Activated CD4-positive, alpha-beta T cell treated with anti-CD3 and anti-CD28 coated beads, Interleukin-2, amount 10 ng/mL, durations not matched to agents 7 days and 5 days (primary cell): Measurements from ENCODE around the gene DNAH17. TPM values are rescaled to one million over a fixed set of nuclear protein-coding genes. Genes with fewer than 3 reads are reported as not detected.

Experiments
- CTCF ChIA-PET: fragments of 350-600 bp; sonication (Branson Sonifier 250); formaldehyde crosslinking; loops from one replicate; lab custom pipeline; 2021; ENCODE audit warnings: antibody characterized with exemption; lab: Charles Lee
- POLR2A ChIA-PET: fragments of 350-600 bp; sonication (Branson Sonifier 250); formaldehyde crosslinking; loops from one replicate; lab custom pipeline; 2021; ENCODE audit warnings: antibody characterized with exemption; lab: Charles Lee
- DNase-seq: peaks from one replicate; pipeline ENCODE4 v3.0.0-alpha.2; 2020
- H3K27ac Mint-ChIP-seq: one replicate; pipeline ENCODE4 v1.8.0; 2021; ENCODE audit warnings: mild to moderate bottlenecking, moderate library complexity, mixed read lengths
- H3K27me3 Mint-ChIP-seq: one replicate; pipeline ENCODE4 v1.8.0; 2021; ENCODE audit warnings: mixed read lengths
- H3K36me3 Mint-ChIP-seq: one replicate; pipeline ENCODE4 v1.8.0; 2021; ENCODE audit warnings: low read depth, mixed read lengths
- H3K4me1 Mint-ChIP-seq: one replicate; pipeline ENCODE4 v1.8.0; 2021; ENCODE audit warnings: mixed read lengths
- H3K4me3 Mint-ChIP-seq: one replicate; pipeline ENCODE4 v1.8.0; 2021; ENCODE audit warnings: mild to moderate bottlenecking, moderate library complexity, mixed read lengths
- H3K9me3 Mint-ChIP-seq: one replicate; pipeline ENCODE4 v1.8.0; 2021; ENCODE audit warnings: mixed read lengths
- total RNA-seq, 2 experiments: library from RNA; stranded (reverse); gene quantifications; one replicate each; pipeline ENCODE4 v1.2.3, GENCODE V29; 2021

Gene DNAH17
- total RNA-seq, 2 experiments from 2014 or later, result 0.07 to 0.15 TPM

GRCh38 chr17:78580277-78580804 is 3.1 kb upstream of the DNAH17 start:
- POLR2A ChIA-PET, result no interaction called here
- H3K27me3 Mint-ChIP-seq, result peaks cover 16% of the 10 kb centered on the region
- CTCF ChIA-PET, result interaction anchor here (1.2 to 1.7 kb wide), 2 partner anchors 16 to 20 kb away, joined by 4 to 8 read pairs; no protein-coding TSS in a partner anchor
- DNase-seq, result no peak
- H3K36me3 Mint-ChIP-seq, result no peaks in the 10 kb centered on the region
- no peak overlapping the region for H3K27ac Mint-ChIP-seq
- H3K4me3 Mint-ChIP-seq, result no peak overlapping the region
- H3K4me1 Mint-ChIP-seq, result no peaks in the 10 kb centered on the region
- no peaks in the 10 kb centered on the region for H3K9me3 Mint-ChIP-seq

GRCh38 chr17:78576389-78577112 is 645 bp downstream of the DNAH17 start:
- Mint-ChIP-seq H3K27ac (no peak overlapping the region), H3K4me1 (no peaks in the 10 kb centered on the region), H3K9me3 (no peaks in the 10 kb centered on the region), H3K36me3 (no peaks in the 10 kb centered on the region), H3K27me3 (peaks cover 13% of the 10 kb centered on the region), H3K4me3 (no peak overlapping the region)
- DNase-seq, result no peak
- CTCF ChIA-PET, result interaction anchor here (0.8 kb wide), 1 partner anchor 395 kb away, joined by 3 read pairs; no protein-coding TSS in a partner anchor
- POLR2A ChIA-PET, result no interaction called here

DNA sequence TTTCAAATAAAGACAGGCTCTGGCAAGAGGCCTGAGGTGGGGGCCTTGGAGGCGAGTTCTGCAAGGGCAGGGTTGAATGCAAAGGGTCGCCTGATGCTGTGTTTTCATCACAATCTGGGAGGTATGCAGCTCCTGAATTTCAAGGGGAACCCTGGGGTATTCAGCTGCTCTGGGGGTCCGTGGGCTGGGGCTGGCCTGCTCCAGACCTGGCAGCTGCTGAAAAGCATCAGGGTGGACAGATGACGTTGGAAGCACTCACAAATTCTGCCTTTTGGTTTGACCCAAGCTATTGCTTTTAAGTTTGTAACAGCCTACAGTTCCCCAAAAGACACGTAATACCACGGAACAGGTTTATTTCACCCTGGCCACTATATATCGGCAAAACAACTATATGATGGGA is 1.3 kb downstream of the DNAH17 start:
- Mint-ChIP-seq H3K9me3 (no peaks in the 10 kb centered on the region), H3K4me3 (no peak overlapping the region), H3K27ac (no peak overlapping the region), H3K4me1 (no peaks in the 10 kb centered on the region), H3K36me3 (no peaks in the 10 kb centered on the region), H3K27me3 (peaks cover 13% of the 10 kb centered on the region)
- POLR2A ChIA-PET, result no interaction called here
- DNase-seq, result no peak
- CTCF ChIA-PET, result no interaction called here

- no peak for DNase-seq
- H3K4me1 Mint-ChIP-seq, result no peaks in the 10 kb centered on the region
- no peaks in the 10 kb centered on the region for H3K36me3 Mint-ChIP-seq
- ChIA-PET CTCF (no interaction called here), POLR2A (no interaction called here)
- no peak overlapping the region for H3K27ac Mint-ChIP-seq
- no peak overlapping the region for H3K4me3 Mint-ChIP-seq
- H3K27me3 Mint-ChIP-seq, result peaks cover 13% of the 10 kb centered on the region
- no peaks in the 10 kb centered on the region for H3K9me3 Mint-ChIP-seq
Observed at GRCh38 chr17:78575340-78575739, 1.9 kb downstream of the DNAH17 start.

DNA sequence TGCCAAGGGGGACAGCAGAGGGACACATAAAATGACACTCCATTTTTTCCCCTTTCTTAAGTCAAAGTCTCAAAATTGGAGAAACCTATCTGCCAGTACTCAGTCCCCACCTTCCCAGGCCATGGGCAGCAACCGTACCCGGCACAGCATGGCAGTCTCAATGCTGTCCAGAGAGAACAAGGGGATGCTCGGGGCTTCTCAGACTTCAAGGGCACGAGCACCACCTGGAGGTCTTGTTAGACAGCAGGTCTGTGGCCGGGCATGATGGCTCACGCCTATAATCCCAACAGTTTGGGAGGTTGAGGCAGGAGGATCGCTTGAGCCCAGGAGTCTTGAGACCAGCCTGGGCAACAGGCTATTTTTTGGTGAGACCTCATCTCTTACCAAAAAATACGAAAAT is 3.2 kb downstream of the DNAH17 start:
- H3K4me3 Mint-ChIP-seq, result no peak overlapping the region
- H3K27ac Mint-ChIP-seq, result no peak overlapping the region
- H3K27me3 Mint-ChIP-seq, result peaks cover 9% of the 10 kb centered on the region
- ChIA-PET CTCF (no interaction called here), POLR2A (no interaction called here)
- DNase-seq, result no peak
- no peaks in the 10 kb centered on the region for H3K9me3 Mint-ChIP-seq
- no peaks in the 10 kb centered on the region for H3K36me3 Mint-ChIP-seq
- H3K4me1 Mint-ChIP-seq, result no peaks in the 10 kb centered on the region

DNA sequence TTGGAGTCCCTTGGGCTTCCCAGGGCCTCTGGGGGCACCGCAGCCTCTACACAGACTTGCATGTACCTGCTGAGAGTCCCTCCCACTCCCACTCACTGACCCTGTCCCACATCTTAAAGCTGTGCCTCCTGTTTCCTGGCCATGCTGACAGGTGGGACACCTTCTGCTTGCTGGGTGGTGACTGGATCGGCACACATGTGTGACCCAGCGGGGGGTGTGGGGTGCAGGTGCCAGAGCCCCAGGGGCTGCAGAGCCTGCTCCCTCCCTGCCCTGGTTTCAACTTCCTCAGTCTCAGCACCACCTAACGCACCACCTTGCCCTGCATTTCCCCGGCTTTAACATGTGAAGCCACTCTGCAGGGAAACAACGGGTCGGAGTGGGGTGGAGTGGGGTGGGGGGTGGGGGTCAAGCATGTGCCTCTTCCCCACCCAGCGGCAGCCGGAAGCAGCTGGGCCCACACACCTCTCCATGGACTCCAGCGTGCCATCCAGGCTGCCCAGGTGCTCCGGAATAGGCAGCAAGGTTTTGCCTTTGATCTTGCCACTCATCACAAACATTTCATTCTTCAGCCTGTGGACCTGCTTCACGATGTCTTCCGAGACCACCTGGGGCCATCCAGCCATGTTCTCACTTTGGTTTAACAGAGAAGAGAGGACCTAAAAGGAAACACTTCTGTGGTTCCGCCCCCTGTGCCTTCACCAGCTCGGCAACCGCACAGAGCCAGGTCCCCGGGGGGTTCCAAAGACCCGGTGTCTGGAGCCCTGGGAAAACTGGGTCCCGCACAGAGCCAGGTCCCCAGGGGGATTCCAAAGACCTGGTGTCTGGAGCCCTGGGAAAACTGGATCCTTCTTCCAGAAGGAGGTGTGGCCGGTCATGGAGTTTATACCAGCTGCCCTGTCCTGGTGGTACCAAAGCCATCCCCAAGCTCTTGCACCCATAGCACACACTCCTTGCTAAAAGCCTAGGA is 4.7 kb downstream of the DNAH17 start:
- ChIA-PET CTCF (interaction anchor here (1.2 kb wide), 1 partner anchor 14 kb away, joined by 3 read pairs; no protein-coding TSS in a partner anchor), POLR2A (no interaction called here)
- H3K4me3 Mint-ChIP-seq, result no peak overlapping the region
- H3K4me1 Mint-ChIP-seq, result no peaks in the 10 kb centered on the region
- no peak overlapping the region for H3K27ac Mint-ChIP-seq
- H3K36me3 Mint-ChIP-seq, result no peaks in the 10 kb centered on the region
- no peaks in the 10 kb centered on the region for H3K27me3 Mint-ChIP-seq
- no peak for DNase-seq
- no peaks in the 10 kb centered on the region for H3K9me3 Mint-ChIP-seq

- POLR2A ChIA-PET, result no interaction called here
- CTCF ChIA-PET, result interaction anchor here (1.0 to 1.2 kb wide), 2 partner anchors 15 to 38 kb away, joined by 3 read pairs; no protein-coding TSS in a partner anchor
- no peaks in the 10 kb centered on the region for H3K27me3 Mint-ChIP-seq
- H3K4me1 Mint-ChIP-seq, result no peaks in the 10 kb centered on the region
- no peak overlapping the region for H3K27ac Mint-ChIP-seq
- H3K9me3 Mint-ChIP-seq, result no peaks in the 10 kb centered on the region
- H3K4me3 Mint-ChIP-seq, result no peak overlapping the region
- H3K36me3 Mint-ChIP-seq, result no peaks in the 10 kb centered on the region
- no peak for DNase-seq
Observed at GRCh38 chr17:78571329-78571728, 5.9 kb downstream of the DNAH17 start.

- ChIA-PET CTCF (interaction anchor here (1.2 to 1.8 kb wide), 2 partner anchors 13 to 31 kb away, joined by 3 to 5 read pairs; no protein-coding TSS in a partner anchor), POLR2A (no interaction called here)
- no peaks in the 10 kb centered on the region for H3K9me3 Mint-ChIP-seq
- no peaks in the 10 kb centered on the region for H3K4me1 Mint-ChIP-seq
- DNase-seq, result no peak
- no peak overlapping the region for H3K4me3 Mint-ChIP-seq
- no peaks in the 10 kb centered on the region for H3K36me3 Mint-ChIP-seq
- H3K27me3 Mint-ChIP-seq, result no peaks in the 10 kb centered on the region
- H3K27ac Mint-ChIP-seq, result no peak overlapping the region
Observed at GRCh38 chr17:78568494-78569115, 8.6 kb downstream of the DNAH17 start.

DNA sequence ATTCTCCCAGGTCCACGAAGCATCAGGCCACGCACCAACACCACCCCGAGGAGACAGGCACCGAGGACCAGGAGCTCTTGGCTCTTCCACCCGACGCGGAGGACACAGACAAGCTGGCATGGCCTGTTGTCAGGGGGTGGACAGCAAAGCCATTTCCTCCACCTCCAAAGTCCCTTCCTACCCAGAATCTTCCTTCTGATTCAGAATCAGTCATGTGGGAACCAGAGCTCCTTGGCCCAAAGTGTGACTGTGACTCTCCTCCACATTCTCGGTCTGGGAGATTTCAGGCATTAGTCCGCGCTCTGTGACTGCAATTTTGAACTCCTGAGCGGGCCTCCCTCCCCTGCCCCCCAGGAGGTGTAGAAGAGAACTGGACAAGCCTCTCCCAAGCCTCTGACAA is 9.2 kb downstream of the DNAH17 start:
- DNase-seq, result no peak
- ChIA-PET CTCF (interaction anchor here (1.3 kb wide), 1 partner anchor 10 kb away, joined by 4 read pairs; no protein-coding TSS in a partner anchor), POLR2A (no interaction called here)
- Mint-ChIP-seq H3K9me3 (no peaks in the 10 kb centered on the region), H3K4me1 (no peaks in the 10 kb centered on the region), H3K36me3 (no peaks in the 10 kb centered on the region), H3K27ac (no peak overlapping the region), H3K4me3 (no peak overlapping the region), H3K27me3 (no peaks in the 10 kb centered on the region)

- POLR2A ChIA-PET, result no interaction called here
- Mint-ChIP-seq H3K4me1 (no peaks in the 10 kb centered on the region), H3K27ac (no peak overlapping the region), H3K27me3 (no peaks in the 10 kb centered on the region), H3K9me3 (no peaks in the 10 kb centered on the region), H3K36me3 (no peaks in the 10 kb centered on the region), H3K4me3 (no peak overlapping the region)
- no peak for DNase-seq
- CTCF ChIA-PET, result interaction anchor here (0.5 to 1.3 kb wide), 4 partner anchors 9 to 112 kb away, joined by 3 to 4 read pairs (median 3); no protein-coding TSS in a partner anchor
Observed at GRCh38 chr17:78566947-78567346, 10.2 kb downstream of the DNAH17 start.

DNA sequence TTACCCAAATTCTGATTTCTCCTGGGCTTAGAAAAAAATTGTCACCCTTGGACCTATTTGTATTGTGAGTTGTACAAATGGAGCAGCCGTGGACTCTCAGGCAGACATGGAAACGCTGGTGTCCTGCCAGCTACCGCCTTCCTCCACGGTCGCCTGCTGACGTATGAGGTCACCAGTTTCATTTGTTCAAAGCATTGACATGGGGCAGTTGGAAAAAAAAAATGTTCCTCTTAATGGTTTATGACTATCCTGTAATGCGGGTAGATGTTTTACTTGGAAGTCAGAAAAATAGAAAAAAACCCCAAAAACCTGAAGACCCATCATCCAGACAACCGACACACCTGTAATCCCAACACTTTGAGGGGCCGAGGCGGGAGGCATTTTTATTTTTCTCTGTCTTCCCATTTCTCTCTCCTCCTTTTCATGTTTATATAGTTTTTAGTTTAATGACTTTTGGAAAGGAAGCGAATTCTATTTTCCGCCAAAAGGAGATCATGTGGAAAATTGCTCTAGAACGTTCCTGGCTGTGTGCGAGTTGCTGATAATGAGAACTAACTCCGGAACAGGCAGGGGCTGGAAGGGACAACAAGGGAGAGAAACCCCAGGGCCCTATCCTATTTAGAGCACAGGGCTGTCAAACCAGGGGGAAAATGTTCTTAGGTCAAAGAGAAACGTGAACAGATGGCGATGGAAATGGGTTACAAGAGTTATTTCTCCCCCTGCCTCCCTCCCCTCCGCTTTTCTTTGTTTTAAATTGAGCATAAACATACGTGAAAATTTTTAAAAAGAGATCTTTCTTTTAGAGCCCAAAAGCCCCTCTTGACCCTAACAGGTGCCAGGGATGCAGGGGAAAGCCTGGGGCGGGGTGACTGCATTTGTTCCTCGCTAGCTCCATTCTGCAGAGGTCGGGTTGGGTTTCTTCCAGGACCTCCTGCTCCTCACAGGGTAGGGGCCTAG is 13.7 kb downstream of the DNAH17 start:
- H3K36me3 Mint-ChIP-seq, result no peaks in the 10 kb centered on the region
- H3K9me3 Mint-ChIP-seq, result no peaks in the 10 kb centered on the region
- no peak overlapping the region for H3K27ac Mint-ChIP-seq
- no peak overlapping the region for H3K4me3 Mint-ChIP-seq
- no peaks in the 10 kb centered on the region for H3K4me1 Mint-ChIP-seq
- ChIA-PET CTCF (no interaction called here), POLR2A (no interaction called here)
- no peak for DNase-seq
- no peaks in the 10 kb centered on the region for H3K27me3 Mint-ChIP-seq
